NCI-H1694 treated with DMSO at 0.1 percent for 48 hours (cell line): ENCODE measurements around the gene STK32A.
"Not testable (repeated sequence)": the region's sequence is repeated elsewhere in the genome, so short reads cannot be mapped to it uniquely, and the experiment has no call there.

Experiments
- DNase-seq: peaks from one replicate; lab custom pipeline; 2025; lab: John Stamatoyannopoulos, UW

STK32A gene

GRCh38 chr5:147346006-147346561, 111.3 kb downstream of the STK32A start:
- DNase-seq: no peak

- DNase-seq: no peak
Measured at GRCh38 chr5:147348046-147348445, 113.2 kb downstream of the STK32A start.

GRCh38 chr5:147348451-147348850, 113.6 kb downstream of the STK32A start:
- DNase-seq: no peak

- no peak for DNase-seq
Measured at GRCh38 chr5:147349241-147349640, 114.4 kb downstream of the STK32A start.

GRCh38 chr5:147359101-147359500, 124.3 kb downstream of the STK32A start:
- no peak for DNase-seq

GRCh38 chr5:147359581-147359980, 124.8 kb downstream of the STK32A start:
- no peak for DNase-seq

GRCh38 chr5:147360816-147361215, 126.0 kb downstream of the STK32A start:
- no peak for DNase-seq

GRCh38 chr5:147361441-147362175, 126.8 kb downstream of the STK32A start:
- no peak for DNase-seq

- not testable (repeated sequence) for DNase-seq
Measured at GRCh38 chr5:147367381-147367780, 132.6 kb downstream of the STK32A start.

GRCh38 chr5:147369742-147370374, 135.0 kb downstream of the STK32A start:
- peak; percentile 47 for DNase-seq

GRCh38 chr5:147371290-147371689, 136.5 kb downstream of the STK32A start:
- DNase-seq: no peak

GRCh38 chr5:147372191-147372590, 137.4 kb downstream of the STK32A start:
- no peak for DNase-seq

GRCh38 chr5:147373328-147373727, 138.5 kb downstream of the STK32A start:
- DNase-seq: no peak

GRCh38 chr5:147375151-147375550, 140.3 kb downstream of the STK32A start:
- no peak for DNase-seq

GRCh38 chr5:147377682-147378081, 142.9 kb downstream of the STK32A start:
- no peak for DNase-seq

GRCh38 chr5:147381555-147381954, 146.7 kb downstream of the STK32A start:
- no peak for DNase-seq

GRCh38 chr5:147382776-147383175, 147.9 kb downstream of the STK32A start:
- no peak for DNase-seq

GRCh38 chr5:147384346-147385193, 149.7 kb downstream of the STK32A start:
- DNase-seq: no peak

GRCh38 chr5:147387109-147387508, 152.3 kb downstream of the STK32A start:
- no peak for DNase-seq

GRCh38 chr5:147388184-147389108, 153.6 kb downstream of the STK32A start:
- no peak for DNase-seq

- no peak for DNase-seq
Measured at GRCh38 chr5:147390654-147391225, 155.9 kb downstream of the STK32A start.
